HG03097 (cell line): ENCODE measurements around the gene LUC7L3.
"Not testable (repeated sequence)": the region's sequence is repeated elsewhere in the genome, so short reads cannot be mapped to it uniquely, and the experiment has no call there.

Experiments
- ATAC-seq: cut with Tn5 transposase; IDR thresholded peaks from one replicate; pipeline ENCODE4 v1.9.1; 2021; ENCODE audit not compliant: unreplicated experiment, low FRiP score

The LUC7L3 gene

GRCh38 chr17:50719144-50719923 is at the start of gene LUC7L3:
Gene LUC7L3, plus strand, starts transcription at chr17:50719603. Its CDS starts 130 bp downstream, at chr17:50719733.
- peak; percentile 92 for ATAC-seq

DNA sequence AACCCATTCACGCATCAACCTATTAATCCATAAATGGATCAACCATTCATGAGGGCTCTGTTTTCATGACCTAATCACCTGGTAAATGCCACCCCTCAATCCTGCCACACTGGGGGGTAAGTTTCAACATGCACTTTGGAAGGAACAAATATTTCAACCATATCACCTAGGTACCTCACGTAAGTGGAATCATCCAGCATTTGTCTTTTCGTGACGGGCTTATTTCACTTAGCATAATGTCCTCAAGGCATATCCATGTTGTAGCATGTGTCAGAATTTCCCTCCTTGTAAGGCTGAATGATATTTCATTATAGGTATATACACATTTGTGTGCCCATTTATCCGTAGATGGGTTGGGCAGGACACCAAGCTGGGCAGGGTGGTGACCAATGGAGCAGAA is 47.3 kb upstream of the LUC7L3 start:
- ATAC-seq: no peak

- ATAC-seq: no peak
These were observed 46.4 kb upstream of the LUC7L3 start for GRCh38 chr17:50672831-50673551.

DNA sequence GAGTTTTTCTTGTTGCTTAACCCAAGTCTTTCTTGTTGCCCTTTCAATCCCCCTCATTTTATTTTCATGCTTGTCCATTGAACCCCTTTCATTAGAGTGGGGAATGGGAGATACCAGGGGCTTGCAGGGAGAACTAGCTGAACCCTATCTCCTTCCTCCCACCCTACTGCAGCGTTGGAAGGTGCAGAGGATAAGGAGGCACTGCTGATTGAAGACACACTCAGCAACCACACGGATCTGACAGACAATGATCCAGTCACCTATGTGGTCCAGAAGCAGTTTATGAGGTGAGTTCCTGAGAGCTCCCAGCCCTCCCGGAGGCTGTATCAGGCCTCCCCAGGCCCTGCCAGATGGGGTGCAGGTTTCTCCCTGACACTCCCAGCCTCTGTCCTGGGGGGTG is 44.2 kb upstream of the LUC7L3 start:
- ATAC-seq: no peak

- ATAC-seq: no peak
These were observed 43.8 kb upstream of the LUC7L3 start for GRCh38 chr17:50675627-50676026.

DNA sequence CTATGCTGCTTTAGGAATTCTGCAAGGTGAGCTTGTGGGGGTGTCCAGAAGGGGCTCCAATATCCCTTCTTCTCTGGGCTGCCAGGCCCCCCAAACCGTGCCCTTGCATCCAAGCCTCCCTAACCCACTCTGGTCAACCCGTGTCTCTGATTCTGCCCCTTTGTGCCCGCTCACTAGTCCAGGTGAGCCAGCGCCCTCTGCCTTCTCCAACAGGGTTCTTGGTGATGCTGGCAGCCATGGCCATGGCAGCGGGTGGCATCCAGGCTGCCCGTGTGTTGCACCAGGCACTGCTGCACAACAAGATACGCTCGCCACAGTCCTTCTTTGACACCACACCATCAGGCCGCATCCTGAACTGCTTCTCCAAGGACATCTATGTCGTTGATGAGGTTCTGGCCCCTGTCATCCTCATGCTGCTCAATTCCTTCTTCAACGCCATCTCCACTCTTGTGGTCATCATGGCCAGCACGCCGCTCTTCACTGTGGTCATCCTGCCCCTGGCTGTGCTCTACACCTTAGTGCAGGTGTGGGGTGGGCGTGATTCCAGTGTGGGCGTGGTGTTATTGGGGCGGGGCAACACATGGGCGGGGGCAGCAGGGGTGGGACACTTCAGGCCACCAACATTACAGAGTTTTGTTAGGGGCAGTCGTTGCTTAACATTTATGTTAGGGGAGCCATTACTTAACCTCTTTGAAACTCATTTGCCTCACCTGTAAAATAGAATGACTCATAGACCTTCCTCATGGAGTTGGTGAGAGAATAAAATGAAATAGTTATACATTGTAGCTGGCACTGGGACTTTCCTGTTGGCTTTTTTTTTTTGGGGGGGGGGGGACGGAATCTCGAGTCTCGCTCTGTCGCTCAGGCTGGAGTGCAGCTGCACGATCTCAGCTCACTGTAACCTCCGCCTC is 43.1 kb upstream of the LUC7L3 start:
- ATAC-seq: no peak

GRCh38 chr17:50677851-50678375 is 41.5 kb upstream of the LUC7L3 start:
- ATAC-seq: no peak

DNA sequence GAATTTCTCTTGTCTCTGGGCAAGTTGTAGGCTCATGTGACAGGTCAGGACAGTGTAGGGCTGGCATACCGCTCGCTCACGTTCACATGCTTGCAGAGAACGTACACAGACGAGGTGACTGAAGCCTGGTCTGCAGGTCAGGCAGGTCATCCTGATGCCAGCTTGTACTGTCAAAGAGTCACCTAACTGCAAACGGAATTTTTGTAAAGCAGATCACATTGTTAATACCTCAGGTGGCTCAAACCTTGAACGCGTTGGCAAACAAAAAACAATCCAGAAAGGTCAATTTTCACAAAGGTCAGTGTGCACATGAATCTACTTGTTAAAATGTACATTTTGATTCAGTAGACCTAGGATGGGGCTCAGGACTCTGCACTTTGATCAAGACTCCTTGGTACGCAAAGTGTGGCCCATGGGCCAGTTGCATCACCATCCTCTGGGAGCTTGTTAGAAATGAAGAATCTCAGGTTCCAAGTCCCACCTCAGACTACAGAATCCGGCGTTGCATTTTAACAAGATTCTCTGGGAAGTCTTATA is 40.3 kb upstream of the LUC7L3 start:
- no peak for ATAC-seq

GRCh38 chr17:50680126-50680525 is 39.3 kb upstream of the LUC7L3 start:
- ATAC-seq: no peak

DNA sequence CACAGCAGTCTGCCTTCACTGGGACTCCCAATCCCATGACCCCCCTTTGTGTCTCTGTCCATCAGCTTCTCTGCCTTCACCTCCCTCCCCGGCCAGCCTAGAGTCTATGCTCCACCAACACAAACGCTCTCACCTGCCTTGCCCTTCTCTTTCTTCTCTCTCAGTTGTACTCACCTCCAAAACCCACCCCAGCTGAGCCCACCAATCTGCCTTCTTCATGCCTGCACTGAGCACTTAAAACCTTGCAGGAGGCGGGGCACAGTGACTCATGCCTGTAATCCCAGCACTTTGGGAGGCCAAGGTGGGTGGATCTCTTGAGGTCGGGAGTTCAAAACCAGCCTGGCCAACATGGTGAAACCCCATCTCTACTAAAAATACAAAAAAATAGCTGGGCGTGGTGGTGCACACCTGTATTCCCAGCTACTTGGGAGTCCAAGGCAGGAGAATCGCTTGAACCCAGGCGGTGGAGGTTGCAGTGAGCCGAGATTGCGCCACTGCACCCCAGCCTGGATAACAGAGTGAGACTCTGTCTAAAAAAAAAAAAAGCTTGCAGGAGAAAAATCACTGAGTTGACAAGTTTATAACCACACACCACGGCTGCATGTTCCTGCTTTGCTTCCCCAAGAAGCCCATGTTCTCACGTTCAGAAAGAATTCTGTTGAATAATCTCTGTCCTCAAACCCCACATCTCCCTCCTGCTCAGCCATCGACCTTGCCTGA is 38.7 kb upstream of the LUC7L3 start:
- not testable (repeated sequence) for ATAC-seq

GRCh38 chr17:50681263-50682200 is 37.9 kb upstream of the LUC7L3 start:
- no peak for ATAC-seq

GRCh38 chr17:50682441-50682840 is 37.0 kb upstream of the LUC7L3 start:
- ATAC-seq: no peak

GRCh38 chr17:50682938-50683337 is 36.5 kb upstream of the LUC7L3 start:
- ATAC-seq: no peak

DNA sequence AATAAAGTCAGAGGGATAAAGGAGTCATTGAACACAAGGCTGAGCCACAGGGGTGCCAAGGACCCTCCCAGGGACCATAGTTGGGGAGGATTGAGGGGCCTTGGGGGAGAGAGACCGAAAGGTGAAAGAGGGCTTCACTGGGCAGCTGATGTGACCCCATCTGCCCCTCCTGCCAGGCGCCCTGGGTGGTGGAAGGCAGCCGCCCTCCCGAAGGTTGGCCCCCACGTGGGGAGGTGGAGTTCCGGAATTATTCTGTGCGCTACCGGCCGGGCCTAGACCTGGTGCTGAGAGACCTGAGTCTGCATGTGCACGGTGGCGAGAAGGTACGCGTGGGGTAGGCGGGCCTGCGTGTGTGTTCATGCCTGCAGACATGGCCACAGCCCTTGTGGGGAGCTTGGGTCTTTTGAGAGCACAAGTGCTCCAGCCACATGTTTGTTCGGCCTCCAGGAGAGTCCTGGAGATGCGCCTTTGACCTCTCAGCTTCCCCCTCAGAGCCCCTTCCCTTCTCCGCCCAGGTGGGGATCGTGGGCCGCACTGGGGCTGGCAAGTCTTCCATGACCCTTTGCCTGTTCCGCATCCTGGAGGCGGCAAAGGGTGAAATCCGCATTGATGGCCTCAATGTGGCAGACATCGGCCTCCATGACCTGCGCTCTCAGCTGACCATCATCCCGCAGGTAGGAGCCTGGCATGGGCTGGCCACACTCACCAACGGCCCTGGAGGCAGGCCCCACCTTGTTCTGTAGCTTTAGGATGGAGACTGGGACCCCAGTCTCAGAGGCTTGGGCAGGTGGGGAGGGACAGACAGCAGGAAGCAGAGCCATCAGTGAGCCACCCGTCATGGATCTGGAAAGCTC is 35.7 kb upstream of the LUC7L3 start:
- ATAC-seq: no peak

DNA sequence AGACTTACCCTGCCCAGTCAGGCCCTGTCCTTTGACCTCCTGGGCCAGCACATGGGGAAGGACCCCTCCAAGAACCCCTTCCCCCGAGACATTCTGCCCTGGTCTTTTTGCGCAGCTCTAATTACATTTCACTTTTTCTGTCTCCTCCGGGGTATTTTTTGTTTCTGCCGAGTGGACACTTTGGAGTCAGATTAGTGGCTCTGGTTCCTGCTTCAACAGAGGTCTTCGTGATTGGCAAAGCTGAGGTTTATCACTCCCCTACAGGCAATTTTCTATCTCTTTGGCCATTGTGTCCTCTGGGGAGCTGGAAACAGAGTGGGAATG is 35.2 kb upstream of the LUC7L3 start:
- no peak for ATAC-seq

- no peak for ATAC-seq
These were observed 34.6 kb upstream of the LUC7L3 start for GRCh38 chr17:50684612-50685333.

DNA sequence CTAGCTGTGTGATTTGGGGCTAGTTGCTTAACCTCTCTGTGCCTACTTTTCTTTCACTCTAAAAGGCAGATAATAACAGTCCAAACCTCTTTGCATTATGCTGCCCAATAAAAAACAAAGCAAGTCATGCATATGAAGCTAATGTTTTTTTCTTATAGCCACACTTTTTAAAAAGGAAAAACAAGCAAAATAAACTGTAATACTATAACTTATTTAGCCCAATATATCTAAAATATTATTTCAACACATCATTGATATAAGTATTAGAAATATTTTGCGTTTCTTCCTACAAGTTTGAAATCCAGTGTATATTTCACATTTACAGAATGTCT is 34.1 kb upstream of the LUC7L3 start:
- no peak for ATAC-seq
